Endometrium (tissue), 2 donors: ENCODE data around the gene PLA2G2E.
"Not testable (repeated sequence)": the region's sequence is repeated elsewhere in the genome, so short reads cannot be mapped to it uniquely, and the experiment has no call there.

Experiments used
- FAIRE-seq: peaks from 2 replicates; lab custom pipeline; 2012; peaks lifted over from hg19 to GRCh38; lab: Jason Lieb, UNC
- donor health status: control.
- donor health status: control.

The PLA2G2E gene

GRCh38 chr1:19927130-19927421 is 3.7 kb upstream of the PLA2G2E start:
- FAIRE-seq = not testable (repeated sequence)

- FAIRE-seq = no peak
Measured at GRCh38 chr1:19926296-19927129, 3.1 kb upstream of the PLA2G2E start.

DNA sequence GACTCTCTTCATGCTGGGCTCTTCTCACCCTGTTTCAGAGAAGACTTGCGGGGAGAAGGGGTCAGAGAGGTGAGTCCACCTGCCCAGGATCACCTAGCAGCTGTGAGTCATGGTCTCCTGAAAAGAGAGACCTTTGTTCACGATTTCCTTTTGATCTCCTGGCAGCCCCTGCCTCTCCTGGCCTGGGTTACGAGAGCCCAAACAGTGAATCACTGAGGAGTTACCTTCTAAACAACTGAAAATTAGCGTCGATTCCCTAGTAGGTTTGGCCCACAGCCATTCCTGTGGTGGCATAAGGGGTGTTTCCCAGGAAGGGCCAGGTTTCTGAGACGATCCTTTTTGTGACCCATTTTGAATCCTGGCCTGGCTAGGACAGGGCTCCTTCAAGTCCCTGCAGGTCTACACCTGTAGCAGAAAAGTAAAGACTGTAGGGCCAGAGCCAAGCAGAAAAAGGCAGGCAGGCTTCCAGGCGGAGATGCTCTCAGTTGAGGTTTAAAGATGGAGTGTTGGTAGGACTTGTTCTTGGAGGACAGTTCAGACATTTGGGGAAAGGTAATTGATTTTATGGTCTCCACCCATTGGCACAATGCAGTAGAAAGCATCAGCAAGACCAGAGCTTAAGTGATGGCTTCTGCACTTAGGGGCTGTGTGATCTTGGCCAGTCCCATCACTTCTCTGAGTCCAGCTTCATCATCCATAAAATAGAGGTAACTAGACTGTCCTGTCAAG is 2.1 kb upstream of the PLA2G2E start:
- no peak for FAIRE-seq

GRCh38 chr1:19923953-19924346 is 533 bp upstream of the PLA2G2E start:
- FAIRE-seq = no peak

DNA sequence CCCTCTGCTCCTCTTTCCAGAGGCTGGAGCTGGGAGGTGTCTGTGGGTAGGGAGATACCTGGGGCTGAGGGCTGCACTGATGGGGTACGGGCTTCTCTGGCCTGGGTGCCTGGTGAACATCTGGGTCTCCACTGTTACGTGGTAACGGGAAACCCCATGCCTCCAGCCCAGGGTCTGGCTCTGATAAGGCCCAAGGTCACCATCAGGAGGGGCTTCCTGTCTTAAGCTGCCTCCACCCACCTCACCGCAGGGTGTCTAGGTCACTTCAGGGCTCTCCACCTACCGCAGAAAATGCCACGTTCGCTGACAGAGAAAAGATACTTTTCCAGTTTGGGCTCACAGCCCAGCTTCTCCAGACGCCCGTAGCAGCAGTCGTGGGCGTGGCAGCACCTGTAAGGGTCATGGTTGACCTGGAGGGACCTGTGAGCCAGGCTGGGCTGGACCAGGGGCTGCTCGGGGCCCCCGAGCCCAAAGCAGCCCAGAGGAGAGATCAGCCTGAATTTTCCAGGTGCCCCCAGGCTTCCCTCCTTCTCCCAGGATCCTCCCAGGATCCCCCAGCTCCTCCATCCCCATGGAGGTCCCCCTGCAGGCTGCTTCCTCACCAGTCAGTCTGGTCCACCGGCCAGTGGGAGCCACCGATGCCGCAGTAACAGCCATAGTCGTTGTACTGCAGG is 1.3 kb downstream of the PLA2G2E start:
- no peak for FAIRE-seq

DNA sequence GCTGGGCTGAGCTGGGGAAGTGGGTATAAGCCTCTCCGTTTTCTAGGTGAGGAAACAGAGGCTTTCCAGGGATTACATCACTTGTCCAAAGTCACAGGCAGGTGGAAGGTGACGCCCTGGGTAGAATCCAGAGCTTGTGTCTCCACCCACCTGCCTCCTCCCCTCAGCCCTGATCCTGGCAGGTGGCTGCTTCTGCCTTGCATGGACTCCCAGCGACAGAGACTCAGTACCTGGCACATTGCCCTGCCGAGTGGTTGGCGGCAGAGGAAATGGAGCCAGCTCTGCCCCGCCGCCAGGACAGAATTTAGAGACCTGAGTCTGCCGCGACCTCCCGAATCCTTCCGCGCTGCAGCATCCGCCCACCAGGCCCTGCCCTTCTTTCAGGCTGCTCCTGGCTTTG is 2.1 kb downstream of the PLA2G2E start:
- FAIRE-seq = no peak

GRCh38 chr1:19920132-19920710 is 3.2 kb downstream of the PLA2G2E start:
- no peak for FAIRE-seq

DNA sequence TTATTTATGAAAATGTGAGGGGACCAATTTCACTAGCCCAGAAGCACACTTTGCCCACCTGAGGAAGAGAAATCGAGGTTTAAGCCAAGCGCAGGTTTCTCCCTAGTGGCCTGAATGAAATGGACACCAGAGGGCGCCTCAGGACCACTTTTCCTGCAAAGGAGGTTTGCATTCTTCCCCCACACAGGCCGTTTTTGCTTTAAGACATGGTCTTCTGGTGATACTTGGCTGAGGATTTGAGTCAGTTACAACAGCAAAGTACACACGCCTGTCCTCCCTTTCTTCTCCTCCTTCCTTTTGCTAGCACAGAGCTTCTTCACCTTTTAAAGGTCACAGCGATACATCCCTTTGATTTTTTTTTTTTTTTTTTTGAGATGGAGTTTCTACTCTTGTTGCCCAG is 5.4 kb downstream of the PLA2G2E start:
- FAIRE-seq = peak; percentile 84

- no peak for FAIRE-seq
Measured at GRCh38 chr1:19910650-19911049, 12.8 kb downstream of the PLA2G2E start.

GRCh38 chr1:19909971-19910370 is 13.4 kb downstream of the PLA2G2E start:
- no peak for FAIRE-seq

GRCh38 chr1:19909392-19909791 is 14.0 kb downstream of the PLA2G2E start:
- no peak for FAIRE-seq

- FAIRE-seq = no peak
Measured at GRCh38 chr1:19907456-19907855, 16.0 kb downstream of the PLA2G2E start.

- no peak for FAIRE-seq
Measured at GRCh38 chr1:19903621-19904020, 19.8 kb downstream of the PLA2G2E start.

- FAIRE-seq = no peak
Measured at GRCh38 chr1:19901653-19902052, 21.8 kb downstream of the PLA2G2E start.

GRCh38 chr1:19894218-19894617 is 29.2 kb downstream of the PLA2G2E start:
- FAIRE-seq = no peak

- FAIRE-seq = no peak
Measured at GRCh38 chr1:19893687-19894086, 29.7 kb downstream of the PLA2G2E start.

DNA sequence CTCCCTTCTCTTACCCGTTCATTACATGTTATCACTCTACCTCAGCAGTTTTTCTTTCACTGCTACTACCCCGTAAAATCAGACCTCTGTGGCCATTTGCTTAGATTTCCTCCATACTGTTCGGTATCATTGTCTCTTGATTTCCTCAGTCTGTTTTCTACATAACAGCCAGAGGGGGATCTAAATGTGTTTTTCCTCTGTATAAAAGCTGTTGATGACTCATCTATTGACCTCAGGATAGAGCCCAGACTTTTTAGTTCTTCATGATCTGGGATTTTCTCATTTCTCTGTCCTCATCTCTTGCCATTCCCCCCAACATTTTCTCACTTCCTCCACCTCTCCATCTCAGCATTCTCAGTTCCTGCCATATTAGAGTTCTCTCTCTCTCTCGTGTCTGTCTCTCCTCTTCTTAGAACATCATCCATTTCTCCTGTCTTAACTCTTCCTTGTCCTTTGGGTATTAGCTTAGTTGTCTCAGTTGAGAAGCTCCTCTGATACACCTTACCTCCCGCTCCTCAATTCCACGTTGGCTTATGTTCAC is 30.7 kb downstream of the PLA2G2E start:
- FAIRE-seq = no peak

DNA sequence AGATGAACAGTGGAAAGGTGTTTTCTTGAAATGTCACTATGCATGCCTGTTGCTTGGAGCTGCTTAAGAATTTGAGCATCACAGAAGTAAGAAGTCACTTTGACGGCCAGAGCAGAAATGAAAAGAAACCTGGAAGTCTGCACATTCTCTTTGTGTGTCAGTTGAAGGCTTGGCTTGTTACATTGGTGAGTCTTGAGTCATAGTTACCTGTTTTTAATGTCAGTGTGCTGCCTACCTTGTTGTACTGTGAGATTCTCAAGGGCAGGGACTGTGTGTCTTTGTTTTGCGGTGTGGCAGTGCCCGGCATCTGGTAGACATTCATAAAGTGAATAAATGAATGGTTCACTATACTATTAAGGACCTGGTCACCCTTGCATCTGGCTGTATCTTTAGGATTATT is 31.3 kb downstream of the PLA2G2E start:
- no peak for FAIRE-seq

DNA sequence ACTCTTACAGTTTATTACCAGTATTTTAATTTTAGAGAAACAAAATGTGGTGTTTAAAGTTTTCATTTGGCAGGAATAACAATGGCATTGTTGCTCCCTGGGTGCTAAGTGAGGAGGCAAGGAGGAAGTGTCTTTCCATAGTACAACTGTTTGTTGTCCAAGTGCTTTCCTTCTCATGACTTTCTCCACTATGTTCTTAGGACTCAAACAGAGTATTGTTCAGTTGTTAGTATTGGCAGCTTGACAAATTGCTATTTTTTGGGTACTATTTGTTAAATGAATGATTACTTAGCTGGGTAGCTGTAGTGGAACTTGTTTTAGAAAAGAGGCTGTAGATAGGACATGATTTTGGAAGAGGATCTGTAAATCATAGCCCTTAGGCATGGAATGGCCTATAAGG is 33.8 kb downstream of the PLA2G2E start:
- no peak for FAIRE-seq

DNA sequence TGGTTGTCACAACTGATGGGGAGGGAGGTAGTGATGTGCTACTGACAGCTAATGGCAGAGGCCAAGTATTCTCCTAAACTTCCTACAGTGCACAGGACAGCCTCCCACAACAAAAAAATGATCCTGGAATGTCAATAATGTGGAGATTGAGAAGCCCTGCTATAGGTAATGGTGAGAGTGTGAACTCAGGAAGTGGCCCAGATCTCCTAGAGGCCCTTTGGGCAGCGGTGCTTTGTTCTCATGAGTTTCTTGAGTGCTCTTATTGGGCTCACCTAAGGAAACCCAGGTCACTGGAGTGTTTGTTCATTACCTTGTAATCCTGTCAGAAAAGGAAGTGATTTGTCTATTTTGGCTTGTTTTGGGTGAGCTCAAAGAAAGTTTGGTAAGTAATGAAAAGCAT is 35.3 kb downstream of the PLA2G2E start:
- FAIRE-seq = no peak

GRCh38 chr1:19885821-19886220 is 37.6 kb downstream of the PLA2G2E start:
- FAIRE-seq = no peak

DNA sequence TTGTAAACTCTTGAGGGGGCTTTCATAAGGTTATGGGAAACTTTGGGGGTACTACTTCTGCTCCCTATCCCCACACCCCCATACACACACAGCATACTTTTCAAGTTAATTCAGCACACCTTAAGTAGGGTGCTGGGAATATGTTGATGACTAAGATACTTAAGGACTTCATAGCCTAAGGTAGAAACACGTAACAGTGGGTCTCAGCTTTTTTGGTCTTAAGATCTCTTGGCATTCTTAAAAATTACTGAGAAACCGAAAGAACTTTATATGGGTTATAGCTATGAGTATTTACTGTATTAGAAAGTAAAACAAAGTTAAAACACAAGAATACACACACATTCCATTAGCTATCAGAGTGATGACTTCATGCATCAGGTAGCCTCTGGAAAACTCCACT is 39.1 kb downstream of the PLA2G2E start:
- no peak for FAIRE-seq
